Heart left ventricle (tissue), 16 donors: ENCODE results near the gene TRAIP. TPM values are rescaled to one million over a fixed set of nuclear protein-coding genes. Genes with fewer than 3 reads are reported as not detected.
"Not testable (repeated sequence)": the region's sequence is repeated elsewhere in the genome, so short reads cannot be mapped to it uniquely, and the experiment has no call there.

ENCODE experiments used
- ATAC-seq, 4 donors: fragments of 200-7000 bp; cut with Tn5 transposase; one replicate each; pipeline ENCODE4 v1.9.1; 2020 to 2022; ENCODE audit warnings: moderate library complexity in 4 of 4, mild to moderate bottlenecking in 3 of 4, moderate number of reproducible peaks in 1 of 4
- DNase-seq, 5 donors: peaks; one replicate each; pipeline ENCODE4 v3.0.0-alpha.2; 2020
- H3K27ac ChIP-seq, 12 donors: fragments of 200-600 bp; sonication (generic) in 4 of 12; one replicate each; pipeline versions ENCODE4 v1.5.0 to v1.8.0; 2016 to 2022; ENCODE audit warnings: mild to moderate bottlenecking in 2 of 12
- H3K27me3 ChIP-seq, 9 donors: fragments of 200-600 bp; sonication (generic) in 2 of 9; one replicate each; pipeline versions ENCODE4 v1.5.1 to v1.8.0; 2016 to 2022; ENCODE audit warnings: mild to moderate bottlenecking in 3 of 9
- H3K36me3 ChIP-seq, 9 donors: fragments of 200-600 bp; sonication (generic) in 2 of 9; one replicate each; pipeline versions ENCODE4 v1.5.0 to v1.8.0; 2018 to 2022; ENCODE audit warnings: mild to moderate bottlenecking in 2 of 9
- H3K4me1 ChIP-seq, 12 donors: fragments of 200-600 bp; sonication (generic) in 4 of 12; one replicate each; pipeline versions ENCODE4 v1.5.0 to v1.8.0; 2016 to 2022; ENCODE audit warnings: mild to moderate bottlenecking in 3 of 12
- H3K4me3 ChIP-seq, 12 donors: fragments of 200-600 bp; sonication (generic) in 4 of 12; one replicate each; pipeline versions ENCODE4 v1.5.0 to v1.8.0; 2017 to 2022; ENCODE audit warnings: mild to moderate bottlenecking in 9 of 12, moderate library complexity in 4 of 12
- H3K9me3 ChIP-seq, 12 donors: fragments of 200-600 bp; sonication (generic) in 4 of 12; one replicate each; pipeline versions ENCODE4 v1.5.0 to v1.8.0; 2016 to 2022; ENCODE audit warnings: mild to moderate bottlenecking in 1 of 12
- POLR2A ChIP-seq, 2 donors: fragments of 450-650 bp; IDR thresholded peaks; one replicate each; pipeline ENCODE4 v1.6.1; 2017; ENCODE audit warnings: antibody characterized with exemption in 2 of 2, mild to moderate bottlenecking in 2 of 2, moderate library complexity in 2 of 2
- WGBS, 4 donors: extraction: QIAGEN DNeasy Blood & Tissue Kit in 2 of 4; methylation state at CpG; one replicate each; pipeline versions ENCODE4 v1.1.5 to v1.1.7; 2013 to 2018; 5-methylcytosine and 5-hydroxymethylcytosine counted together
- intact Hi-C, 10 donors: fragments of 100-400 bp; cut with DNase I; formaldehyde crosslinking; loops; one replicate each; pipeline versions ENCODE4 v1.11.1 to v1.14.2; 2022
- polyA plus RNA-seq, 2 donors: library from polyadenylated mRNA; stranded (reverse); fragments of 200-250 nt; gene quantifications; one replicate each; pipeline ENCODE4 v1.2.3, GENCODE V29; 2013
- total RNA-seq, 9 donors: library from RNA; depleted of rRNA in 2 of 9; stranded (reverse); fragments of >200 nt in 2 of 9; fragmentation: NEBNext Ultra II Directional in 3 of 9; extraction: Animal tissue kit (Norgen Biotek cat#: 25700) in 3 of 9; gene quantifications; one replicate each; pipeline versions ENCODE4 v1.1.0 to v1.2.4, GENCODE V29; 2016 to 2023
- TF ChIP-seq, protein P1 (sequence below), 12 donors: fragments of 200-600 bp; sonication (generic) in 4 of 12; IDR thresholded peaks; one replicate each; pipeline versions ENCODE4 v1.5.0 to v1.8.0; 2018 to 2022; ENCODE audit warnings: antibody characterized with exemption in 12 of 12, mild to moderate bottlenecking in 5 of 12
- donor health status: ischemic (EF 13 %, LVEDD 7.1; RV severe dilation, severe dysfunction).
- donor health status: healthy with polysubstance abuse.
- donor health status: DM: no; HTN: yes; CAD: no.
- donor health status: DM: no; HTN: no; CAD: no.
- donor health status: ischemic (EF 25% LVEDD 6.9; RV normal size, moderate dysfunction).
- donor health status: ischemic (EF 25% LVEDD 5.7; RV mildly dilated, moderate dysfunction).
- donor health status: healthy.
- donor health status: DM: yes; HTN: yes; CAD: no.
- donor health status: ischemic (EF 35%, LVEDD 5.7; RV mildly dilated, moderate dysfunction).
- donor health status: nonischemic (EF 11% LVEDD 7.7; RV severe dilation, severe dysfunction).
- donor health status: DM: yes; HTN: yes; CAD: no.
- donor health status: PGD.
- donor health status: ischemic (EF 29% LVEDD 5.4; RV normal size, mild dysfunction).
- donor health status: nonischemic (EF 23%, LVEDD 6.1; RV moderate dilation, normal function).

Gene TRAIP
- total and polyA plus RNA-seq, 11 donors = 0.37 to 6.3 (median 0.99) TPM; not detected in 1

DNA sequence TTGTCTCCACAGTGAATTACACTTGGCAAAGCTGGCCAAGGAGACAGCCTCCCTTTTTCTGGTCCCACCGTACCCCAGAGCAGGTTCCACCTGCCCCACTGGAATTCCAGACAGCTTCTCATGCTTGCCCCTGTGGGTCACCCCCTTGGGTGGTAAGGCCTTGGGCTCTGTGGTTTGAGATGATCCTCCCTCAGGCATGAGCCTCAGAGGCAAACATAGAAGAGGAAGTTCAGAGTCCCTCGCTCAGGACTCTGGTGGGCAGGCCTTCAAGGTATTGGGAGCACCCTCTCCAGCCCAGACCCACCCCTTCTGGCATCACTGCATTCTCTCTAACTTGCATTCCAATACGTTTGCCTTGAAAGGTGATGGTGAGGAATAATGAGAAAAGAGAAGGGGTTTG lies 25.0 kb downstream of the TRAIP start:
- Histone ChIP-seq H3K36me3 (peaks cover 0 to 4% (median 0%) of the 10 kb centered on the region in 9 donors), H3K27ac (no peak overlapping the region), H3K27me3 (no peaks in the 10 kb centered on the region), H3K9me3 (no peaks in the 10 kb centered on the region), H3K4me1 (no peaks in the 10 kb centered on the region), H3K4me3 (no peak overlapping the region)
- no peak for DNase-seq
- no peak for ATAC-seq
- intact Hi-C loops = loop anchor here in 1 of 10 donors (10.0 kb wide), 1 partner anchor 117 kb away; the partner anchor contains the start of gene AMIGO3
- 75 to 93% (median 83%) methylated on average over 3 of the region's 3 CpGs for WGBS, 4 donors
- no peak for TF ChIP-seq POLR2A (IDR thresholded peaks at IDR 0.05)
- TF ChIP-seq, protein P1, sequence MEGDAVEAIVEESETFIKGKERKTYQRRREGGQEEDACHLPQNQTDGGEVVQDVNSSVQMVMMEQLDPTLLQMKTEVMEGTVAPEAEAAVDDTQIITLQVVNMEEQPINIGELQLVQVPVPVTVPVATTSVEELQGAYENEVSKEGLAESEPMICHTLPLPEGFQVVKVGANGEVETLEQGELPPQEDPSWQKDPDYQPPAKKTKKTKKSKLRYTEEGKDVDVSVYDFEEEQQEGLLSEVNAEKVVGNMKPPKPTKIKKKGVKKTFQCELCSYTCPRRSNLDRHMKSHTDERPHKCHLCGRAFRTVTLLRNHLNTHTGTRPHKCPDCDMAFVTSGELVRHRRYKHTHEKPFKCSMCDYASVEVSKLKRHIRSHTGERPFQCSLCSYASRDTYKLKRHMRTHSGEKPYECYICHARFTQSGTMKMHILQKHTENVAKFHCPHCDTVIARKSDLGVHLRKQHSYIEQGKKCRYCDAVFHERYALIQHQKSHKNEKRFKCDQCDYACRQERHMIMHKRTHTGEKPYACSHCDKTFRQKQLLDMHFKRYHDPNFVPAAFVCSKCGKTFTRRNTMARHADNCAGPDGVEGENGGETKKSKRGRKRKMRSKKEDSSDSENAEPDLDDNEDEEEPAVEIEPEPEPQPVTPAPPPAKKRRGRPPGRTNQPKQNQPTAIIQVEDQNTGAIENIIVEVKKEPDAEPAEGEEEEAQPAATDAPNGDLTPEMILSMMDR (IDR thresholded peaks at IDR 0.05) = no peak

- Histone ChIP-seq H3K27ac (no peak overlapping the region), H3K4me3 (no peak overlapping the region), H3K27me3 (no peaks in the 10 kb centered on the region), H3K9me3 (no peaks in the 10 kb centered on the region), H3K36me3 (peaks cover 0 to 4% (median 0%) of the 10 kb centered on the region in 9 donors), H3K4me1 (no peaks in the 10 kb centered on the region)
- DNase-seq (no peak), ATAC-seq (no peak)
- intact Hi-C loops = no loop called here
- WGBS, 4 donors = 74 to 87% (median 84%) methylated on average over 6 of the region's 6 CpGs
- TF ChIP-seq POLR2A (IDR thresholded peaks at IDR 0.05) = no peak
- TF ChIP-seq, protein P1 (IDR thresholded peaks at IDR 0.05) = no peak
Measured at GRCh38 chr3:49826016-49826415, 30.3 kb downstream of the TRAIP start.

GRCh38 chr3:49823131-49823530 lies 33.2 kb downstream of the TRAIP start:
- H3K27me3 ChIP-seq, DNase-seq, H3K4me1 ChIP-seq, H3K4me3 ChIP-seq, H3K36me3 ChIP-seq, intact Hi-C loops, H3K9me3 ChIP-seq, H3K27ac ChIP-seq, ATAC-seq: not testable (repeated sequence)
- 96 to 98% (median 98%) methylated on average over 3 of the region's 3 CpGs for WGBS, 4 donors

- Histone ChIP-seq H3K4me3 (peak within 1 kb of the TSS; percentile 27 to 80 (median 57)), H3K9me3 (no peaks in the 10 kb centered on the region), H3K27ac (peak within 1 kb of the TSS; percentile 71 to 92 (median 82)), H3K4me1 (peaks cover 8 to 33% (median 21%) of the 10 kb centered on the region in 12 donors), H3K27me3 (no peaks in the 10 kb centered on the region), H3K36me3 (peaks cover 0 to 38% (median 27%) of the 10 kb centered on the region in 9 donors)
- WGBS, 4 donors = 8 to 21% (median 14%) methylated on average over 9 of the region's 9 CpGs
- no peak for TF ChIP-seq POLR2A (IDR thresholded peaks at IDR 0.05)
- TF ChIP-seq, protein P1 (IDR thresholded peaks at IDR 0.05) = no peak
- ATAC-seq = peak; percentile 70 to 95 (median 90)
- peak; percentile 61 to 74 (median 69) for DNase-seq
- intact Hi-C loops = loop anchor here in 1 of 10 donors (2.0 kb wide), 1 partner anchor 25 kb away; no protein-coding TSS in a partner anchor
Measured at GRCh38 chr3:49813497-49814174, 42.7 kb downstream of the TRAIP start, which contains the start of gene UBA7. TSS of gene UBA7 (minus strand) at chr3:49813953. CDS start at chr3:49813787, 166 bp downstream.
